CD14-positive monocyte (primary cell): ENCODE results near the gene SLCO2B1. TPM values are rescaled to one million over a fixed set of nuclear protein-coding genes. Genes with fewer than 3 reads are reported as not detected.

Experiments
- DNase-seq, 3 donors: peaks; one replicate each; pipeline ENCODE4 v3.0.0-alpha.2; 2011 to 2022
- H2AFZ ChIP-seq: 2 replicates; pipeline ENCODE4 v1.6.0; 2012; ENCODE audit warnings: mild to moderate bottlenecking, low read depth, low read length, inconsistent platforms; ENCODE audit not compliant: insufficient read depth, poor library complexity, severe bottlenecking
- H3K27ac ChIP-seq, 2 donors: 1 replicate in 1 of 2; 2 replicates in 1 of 2; pipeline ENCODE4 v1.5.1; 2012 to 2013; ENCODE audit warnings: low read length in 2 of 2, control low read depth in 1 of 2, inconsistent platforms in 1 of 2, low read depth in 1 of 2, mild to moderate bottlenecking in 1 of 2
- H3K27me3 ChIP-seq, 2 donors: one replicate each; pipeline versions ENCODE4 v1.6.0 to v1.6.1; 2011 to 2013; ENCODE audit warnings: low read length in 2 of 2; ENCODE audit not compliant: control insufficient read depth in 2 of 2, insufficient read depth in 2 of 2
- H3K36me3 ChIP-seq, 2 donors: replicated peaks in 1 of 2; 1 replicate in 1 of 2; 2 replicates in 1 of 2; pipeline versions ENCODE4 v1.5.1 to v1.6.1; 2012 to 2013; ENCODE audit warnings: low read length in 2 of 2, control low read depth in 1 of 2, inconsistent platforms in 1 of 2, mild to moderate bottlenecking in 1 of 2; ENCODE audit not compliant: insufficient read depth in 2 of 2, control insufficient read depth in 1 of 2
- H3K4me1 ChIP-seq, 2 donors: 1 replicate in 1 of 2; 2 replicates in 1 of 2; pipeline versions ENCODE4 v1.5.1 to v1.6.1; 2012 to 2013; ENCODE audit warnings: low read length in 2 of 2, control low read depth in 1 of 2, inconsistent platforms in 1 of 2, mild to moderate bottlenecking in 1 of 2, moderate library complexity in 1 of 2; ENCODE audit not compliant: insufficient read depth in 2 of 2, control insufficient read depth in 1 of 2
- H3K4me2 ChIP-seq: replicated peaks from 2 replicates; pipeline ENCODE3; 2012; ENCODE audit warnings: low read length, moderate library complexity, mild to moderate bottlenecking; ENCODE audit not compliant: poor library complexity, severe bottlenecking; ENCODE audit errors: extremely low read depth
- H3K4me3 ChIP-seq, 3 experiments: fragments of 200-600 bp in 1 of 3; sonication (generic) in 1 of 3; replicated peaks in 1 of 3; 1 replicate in 2 of 3; 2 replicates in 1 of 3; pipeline ENCODE4 v1.5.1; 2011 to 2013; ENCODE audit warnings: low read length in 3 of 3, mild to moderate bottlenecking in 3 of 3, control low read depth in 2 of 3, low read depth in 2 of 3, inconsistent platforms in 1 of 3, moderate library complexity in 1 of 3
- H3K79me2 ChIP-seq: 2 replicates; pipeline ENCODE4 v1.6.0; 2012; ENCODE audit warnings: mild to moderate bottlenecking, control low read depth, inconsistent platforms, low read length, moderate library complexity; ENCODE audit not compliant: insufficient read depth
- H3K9ac ChIP-seq: 2 replicates; pipeline ENCODE4 v1.6.0; 2017; ENCODE audit warnings: low read length, mild to moderate bottlenecking; ENCODE audit not compliant: insufficient read depth, poor library complexity, severe bottlenecking
- H3K9me3 ChIP-seq, 2 donors: replicated peaks in 1 of 2; 1 replicate in 1 of 2; 2 replicates in 1 of 2; pipeline versions ENCODE4 v1.5.1 to v1.6.1; 2012 to 2013; ENCODE audit warnings: low read length in 2 of 2, control low read depth in 1 of 2; ENCODE audit not compliant: control insufficient read depth in 1 of 2, insufficient read depth in 1 of 2
- H4K20me1 ChIP-seq: 2 replicates; pipeline ENCODE4 v1.6.0; 2012; ENCODE audit warnings: mild to moderate bottlenecking, low read length, control low read depth, moderate library complexity; ENCODE audit not compliant: insufficient read depth
- H3K27ac Mint-ChIP-seq, 7 donors: one replicate each; pipeline ENCODE4 v1.8.0; 2020; ENCODE audit warnings: mild to moderate bottlenecking in 7 of 7, mixed read lengths in 7 of 7, moderate library complexity in 6 of 7, inconsistent platforms in 2 of 7
- H3K27me3 Mint-ChIP-seq, 3 donors: one replicate each; pipeline ENCODE4 v1.8.0; 2021 to 2022; ENCODE audit warnings: low read depth in 3 of 3, mild to moderate bottlenecking in 3 of 3, mixed read lengths in 3 of 3, moderate library complexity in 3 of 3, inconsistent platforms in 1 of 3
- H3K36me3 Mint-ChIP-seq, 2 donors: one replicate each; pipeline ENCODE4 v1.8.0; 2020; ENCODE audit warnings: mixed read lengths in 2 of 2, inconsistent platforms in 1 of 2, mild to moderate bottlenecking in 1 of 2
- H3K4me1 Mint-ChIP-seq: one replicate; pipeline ENCODE4 v1.8.0; 2020; ENCODE audit warnings: mild to moderate bottlenecking, mixed read lengths
- H3K4me3 Mint-ChIP-seq, 2 donors: one replicate each; pipeline ENCODE4 v1.8.0; 2020; ENCODE audit warnings: mild to moderate bottlenecking in 2 of 2, mixed read lengths in 2 of 2, moderate library complexity in 1 of 2
- H3K9me3 Mint-ChIP-seq, 7 donors: one replicate each; pipeline ENCODE4 v1.8.0; 2020 to 2022; ENCODE audit warnings: mixed read lengths in 7 of 7, mild to moderate bottlenecking in 6 of 7, moderate library complexity in 6 of 7, inconsistent platforms in 2 of 7
- CTCF ChIP-seq: fragments of 200-600 bp; IDR thresholded peaks from one replicate; pipeline ENCODE4 v1.8.0; 2022; ENCODE audit warnings: antibody characterized with exemption, mild to moderate bottlenecking
- WGBS: methylation state at CpG from one replicate; pipeline ENCODE4 v1.1.5; 2013; ENCODE audit warnings: missing lambda C conversion rate; ENCODE audit not compliant: insufficient coverage; 5-methylcytosine and 5-hydroxymethylcytosine counted together
- intact Hi-C, 2 donors: fragments of 100-400 bp; cut with micrococcal nuclease; formaldehyde crosslinking; loops; one replicate each; pipeline versions ENCODE4 v1.15.0 to v1.15.1; 2023
- polyA plus RNA-seq, 3 donors: library from polyadenylated mRNA; depleted of rRNA in 1 of 3; unstranded in 2 of 3; stranded (reverse) in 1 of 3; fragments of 300-500 nt in 2 of 3; fragments of >200 nt in 1 of 3; fragmentation: Illumina TruSeq in 2 of 3; gene quantifications; 1 replicate in 2 of 3; 2 replicates in 1 of 3; pipeline ENCODE4 v1.2.3, GENCODE V29; 2012 to 2021

The SLCO2B1 gene
- polyA plus RNA-seq, 3 donors, result 0.13 to 0.47 TPM; not detected in 1

- intact Hi-C loops, result loop anchor here in 1 of 2 donors (5.0 kb wide), 1 partner anchor 36 kb away; no protein-coding TSS in a partner anchor
- H3K4me3 Mint-ChIP-seq, result peak overlapping the region; percentile 73 to 90
- H3K36me3 ChIP-seq, result no peaks in the 10 kb centered on the region
- peaks cover 8 to 22% of the 10 kb centered on the region in 2 donors for H3K4me1 ChIP-seq
- no peak overlapping the region for H3K4me2 ChIP-seq
- 69% methylated on average over 6 of the region's 16 CpGs for WGBS
- H3K4me3 ChIP-seq, result no peak overlapping the region
- peaks cover 4 to 6% of the 10 kb centered on the region in 2 donors for H3K36me3 Mint-ChIP-seq
- H3K27ac ChIP-seq, result no peak overlapping the region
- H4K20me1 ChIP-seq, result no peaks in the 10 kb centered on the region
- peaks cover 52 to 71% (median 60%) of the 10 kb centered on the region in 3 donors for H3K27me3 Mint-ChIP-seq
- peaks cover 8% of the 10 kb centered on the region for H3K4me1 Mint-ChIP-seq
- no peak for TF ChIP-seq CTCF
- H3K27ac Mint-ChIP-seq, result peak overlapping the region in 1 of 7 donors; percentile 10
- H2AFZ ChIP-seq, result no peak overlapping the region
- peaks cover 44 to 61% of the 10 kb centered on the region in 2 donors for H3K27me3 ChIP-seq
- no peak overlapping the region for H3K9ac ChIP-seq
- no peaks in the 10 kb centered on the region for H3K79me2 ChIP-seq
- H3K9me3 ChIP-seq, result peaks cover 0 to 15% of the 10 kb centered on the region in 2 donors
- DNase-seq, result no peak
- H3K9me3 Mint-ChIP-seq, result peaks cover 0 to 16% (median 9%) of the 10 kb centered on the region in 7 donors
These were observed 92.1 kb downstream of the SLCO2B1 start for GRCh38 chr11:75242722-75243600.

- H3K36me3 ChIP-seq, result no peaks in the 10 kb centered on the region
- no peak overlapping the region for H3K4me2 ChIP-seq
- H4K20me1 ChIP-seq, result no peaks in the 10 kb centered on the region
- H3K4me3 ChIP-seq, result no peak overlapping the region
- intact Hi-C loops, result loop anchor here in 1 of 2 donors (5.0 kb wide), 1 partner anchor 37 kb away; no protein-coding TSS in a partner anchor
- no peaks in the 10 kb centered on the region for H3K79me2 ChIP-seq
- Mint-ChIP-seq H3K27ac (peak overlapping the region in 1 of 7 donors; percentile 11), H3K4me3 (peak overlapping the region in 1 of 2 donors; percentile 64), H3K36me3 (peaks cover 4 to 6% of the 10 kb centered on the region in 2 donors), H3K27me3 (peaks cover 51 to 60% (median 51%) of the 10 kb centered on the region in 3 donors), H3K4me1 (peaks cover 8% of the 10 kb centered on the region), H3K9me3 (peaks cover 0 to 16% (median 9%) of the 10 kb centered on the region in 7 donors)
- TF ChIP-seq CTCF, result no peak
- no peak overlapping the region for H3K9ac ChIP-seq
- no peak for DNase-seq
- H3K4me1 ChIP-seq, result peaks cover 8 to 22% of the 10 kb centered on the region in 2 donors
- peaks cover 40 to 50% of the 10 kb centered on the region in 2 donors for H3K27me3 ChIP-seq
- H2AFZ ChIP-seq, result no peak overlapping the region
- peaks cover 0 to 15% of the 10 kb centered on the region in 2 donors for H3K9me3 ChIP-seq
- no peak overlapping the region for H3K27ac ChIP-seq
- WGBS, result 83% methylated on average over 5 of the region's 10 CpGs
These were observed 93.3 kb downstream of the SLCO2B1 start for GRCh38 chr11:75244052-75244814.
